ENCODE results near the gene APOL1.
A peak's percentile ranks its signal among the peaks of the same experiment; 100 is the strongest.
"Not testable (repeated sequence)": the region's sequence is repeated elsewhere in the genome, so short reads cannot be mapped to it uniquely, and the experiment has no call there.

APOL1 gene

DNA sequence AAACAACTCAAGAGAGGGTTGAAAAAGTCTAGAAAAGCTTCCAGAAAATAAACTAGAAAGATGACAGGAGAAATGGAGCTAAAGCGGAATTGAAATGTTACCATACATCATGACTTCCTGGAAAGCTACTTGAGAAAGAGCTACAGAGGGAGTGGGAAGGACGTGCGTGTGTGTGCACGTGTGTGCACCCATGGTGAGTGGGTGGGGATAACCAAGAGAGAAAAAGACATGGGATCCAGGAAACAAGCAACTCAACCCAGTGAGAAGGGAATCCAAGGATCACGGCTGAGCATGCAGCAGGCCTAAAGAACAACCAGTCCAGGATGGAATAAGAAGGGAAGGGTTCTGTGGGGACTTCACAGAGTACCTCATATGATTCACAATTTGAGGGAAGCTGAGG, 21.6 kb downstream of the APOL1 start:
- no peak for DNase-seq

- peak; percentile 61 for DNase-seq
Observed at GRCh38 chr22:36277482-36278291, 24.8 kb downstream of the APOL1 start.

DNA sequence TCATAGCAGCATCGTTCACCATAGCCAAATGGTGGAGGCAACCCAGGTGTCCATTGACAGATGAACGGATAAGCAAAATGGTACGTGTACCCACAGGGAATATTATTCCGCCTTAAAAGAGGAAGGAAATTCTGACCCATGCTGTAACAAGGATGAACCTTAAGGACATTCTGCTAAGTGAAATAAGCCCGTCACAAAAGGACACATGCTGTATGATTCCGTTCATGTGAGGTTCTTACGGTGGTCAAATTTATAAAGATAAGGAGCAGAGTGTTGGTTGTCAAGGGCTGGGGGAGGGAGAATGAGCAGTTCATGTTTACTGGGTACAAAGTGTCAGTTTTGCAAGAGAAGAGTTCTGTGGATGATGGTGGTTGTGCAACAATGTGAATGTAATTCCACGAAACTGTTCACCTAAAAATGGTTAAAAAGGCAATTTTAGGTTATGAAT, 26.3 kb downstream of the APOL1 start:
- no peak for DNase-seq

GRCh38 chr22:36280379-36280778, 27.4 kb downstream of the APOL1 start:
- peak; percentile 31 for DNase-seq

DNA sequence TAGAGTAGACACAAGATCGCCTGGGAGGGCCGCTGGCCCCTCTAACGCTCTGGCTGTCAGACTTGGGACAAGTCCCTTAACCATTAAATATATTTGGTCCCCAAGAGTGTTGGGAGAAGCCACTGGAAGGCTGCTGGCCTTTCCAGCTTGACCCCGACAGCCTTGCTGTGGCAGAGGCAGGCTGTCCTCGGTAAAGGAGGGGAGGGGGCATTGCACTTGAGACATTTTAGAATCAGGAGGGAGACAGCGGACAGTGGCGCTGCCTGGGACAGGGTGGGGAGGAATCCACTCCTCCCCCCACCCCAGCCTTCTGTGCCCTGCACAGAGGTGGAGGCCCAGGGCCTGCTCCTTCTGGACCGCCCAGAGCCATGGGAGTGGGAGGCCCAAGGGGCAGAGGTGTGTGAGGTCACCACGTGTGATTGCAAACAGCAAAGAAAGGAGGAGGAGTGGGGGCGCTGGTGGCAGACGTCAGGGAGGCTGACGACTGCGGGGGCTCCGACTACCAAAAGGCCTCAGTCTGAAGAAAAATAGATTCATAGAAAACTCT, 28.9 kb downstream of the APOL1 start:
- DNase-seq: no peak

- DNase-seq: no peak
Observed at GRCh38 chr22:36282328-36282831, 29.4 kb downstream of the APOL1 start.

- DNase-seq: no peak
Observed at GRCh38 chr22:36284171-36284571, 31.2 kb downstream of the APOL1 start.

DNA sequence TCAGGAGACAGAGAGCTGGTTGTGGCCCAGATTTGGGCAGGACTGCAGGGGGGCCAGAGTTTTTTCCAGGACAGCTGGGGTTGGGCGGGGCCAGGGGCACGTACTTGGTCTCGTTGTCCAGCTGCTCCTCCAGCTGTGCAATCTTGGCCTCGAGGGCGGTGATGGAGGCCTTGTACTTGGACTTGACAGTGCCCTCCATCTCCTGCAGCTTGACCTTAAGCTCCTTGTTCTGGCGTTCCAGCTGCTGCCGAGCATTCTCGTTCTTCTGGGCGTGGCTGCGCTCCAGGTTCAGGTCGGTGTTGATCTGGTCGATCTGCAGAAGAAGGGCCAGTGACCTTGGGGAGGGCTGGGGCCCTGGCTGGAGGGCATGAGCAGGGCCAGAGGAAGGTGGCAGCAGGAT, 32.1 kb downstream of the APOL1 start:
- no peak for DNase-seq

- no peak for DNase-seq
Observed at GRCh38 chr22:36285545-36285944, 32.6 kb downstream of the APOL1 start.

- DNase-seq: peak; percentile 64
Observed at GRCh38 chr22:36286096-36286957, 33.4 kb downstream of the APOL1 start.

DNA sequence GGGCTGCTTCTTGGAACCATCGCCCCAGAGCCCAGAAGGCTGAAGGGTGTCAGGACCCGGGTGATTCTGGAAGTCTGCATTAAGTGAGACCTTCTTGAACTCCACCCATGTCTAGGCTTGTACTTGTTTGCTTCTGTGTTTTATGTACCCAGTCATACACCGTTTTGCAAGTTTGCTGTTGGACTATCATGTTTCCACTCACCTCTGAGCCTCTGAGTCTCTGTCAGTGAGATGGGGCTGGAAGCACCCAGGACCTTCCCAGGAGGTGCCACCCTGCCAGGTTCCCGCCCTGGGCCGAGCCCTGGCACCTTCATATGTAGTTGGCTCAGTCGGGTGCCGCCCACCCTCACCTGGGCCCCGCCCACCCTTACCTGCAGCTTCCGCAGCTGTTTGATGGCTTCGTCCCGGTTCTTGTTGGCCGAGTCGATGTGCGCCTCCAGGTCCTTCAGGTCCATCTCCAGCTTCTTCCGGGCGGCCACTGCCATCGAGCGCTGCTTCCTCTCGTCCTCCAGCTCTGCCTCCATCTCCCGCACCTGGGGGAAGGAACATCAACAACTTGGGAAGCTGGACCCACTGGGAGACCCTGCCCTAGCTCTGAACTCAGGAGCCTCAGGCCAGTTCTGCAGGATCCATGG, 35.1 kb downstream of the APOL1 start:
- no peak for DNase-seq

- DNase-seq: no peak
Observed at GRCh38 chr22:36288571-36289405, 35.9 kb downstream of the APOL1 start.

DNA sequence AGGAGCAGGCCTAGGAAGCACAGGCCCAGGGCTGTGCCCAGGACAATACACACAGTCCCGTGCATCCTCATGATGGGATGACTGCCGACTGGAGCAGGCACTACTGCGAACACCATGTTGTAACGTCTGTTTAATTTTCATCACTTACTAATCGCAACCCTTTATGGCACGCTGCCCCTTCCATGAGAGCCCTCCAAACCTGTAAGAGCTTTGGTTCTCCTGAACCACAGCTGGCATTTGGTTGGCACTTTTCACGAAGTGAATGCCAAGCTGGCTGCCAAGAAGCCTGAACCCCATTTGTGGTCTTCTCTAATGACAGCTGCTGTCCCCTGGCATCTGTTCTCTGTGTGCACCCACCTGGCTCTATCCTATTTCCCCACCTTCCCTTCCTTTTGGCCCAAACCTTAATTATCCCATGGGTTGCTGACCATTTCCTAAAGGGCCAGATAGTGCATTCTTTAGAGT, 36.5 kb downstream of the APOL1 start:
- DNase-seq: no peak

GRCh38 chr22:36289948-36290371, 37.0 kb downstream of the APOL1 start:
- not testable (repeated sequence) for DNase-seq

GRCh38 chr22:36290391-36291075, 37.6 kb downstream of the APOL1 start:
- DNase-seq: not testable (repeated sequence)

GRCh38 chr22:36291831-36292740, 39.2 kb downstream of the APOL1 start:
- DNase-seq: no peak

- no peak for DNase-seq
Observed at GRCh38 chr22:36292823-36293530, 40.0 kb downstream of the APOL1 start.

DNA sequence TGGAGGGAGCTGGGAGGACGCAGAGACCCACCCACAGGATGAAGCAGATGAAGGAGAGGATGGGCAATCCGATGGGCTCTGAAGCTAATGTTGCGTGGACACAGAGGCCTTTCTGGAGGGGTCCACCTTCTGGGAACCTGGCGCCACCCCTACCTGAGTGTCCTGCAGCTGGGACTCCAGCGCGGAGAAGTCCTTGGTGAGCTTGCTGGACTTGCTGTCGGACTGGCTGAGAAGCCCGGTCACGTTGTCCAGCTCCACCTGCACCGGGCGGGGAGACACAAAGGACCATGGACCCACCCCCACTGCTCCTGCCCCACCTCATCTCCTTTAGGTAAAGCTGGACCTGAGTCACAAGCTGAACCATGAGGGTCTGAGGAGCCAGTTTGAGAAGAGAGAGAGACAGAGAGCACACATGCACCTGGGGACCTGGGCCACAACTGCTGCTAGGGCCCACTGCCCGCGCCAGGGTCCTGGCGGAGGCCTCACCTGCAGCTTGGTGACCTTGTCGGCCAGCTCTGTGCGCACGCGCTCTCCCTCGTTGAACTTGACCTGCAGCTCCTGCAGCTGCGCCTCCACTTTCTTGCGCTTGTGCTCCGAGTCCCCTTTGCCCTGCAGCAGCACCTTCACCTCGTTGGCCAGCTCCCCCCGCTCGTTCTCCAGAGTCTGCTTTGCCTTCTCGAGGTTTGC, 40.8 kb downstream of the APOL1 start:
- no peak for DNase-seq

DNA sequence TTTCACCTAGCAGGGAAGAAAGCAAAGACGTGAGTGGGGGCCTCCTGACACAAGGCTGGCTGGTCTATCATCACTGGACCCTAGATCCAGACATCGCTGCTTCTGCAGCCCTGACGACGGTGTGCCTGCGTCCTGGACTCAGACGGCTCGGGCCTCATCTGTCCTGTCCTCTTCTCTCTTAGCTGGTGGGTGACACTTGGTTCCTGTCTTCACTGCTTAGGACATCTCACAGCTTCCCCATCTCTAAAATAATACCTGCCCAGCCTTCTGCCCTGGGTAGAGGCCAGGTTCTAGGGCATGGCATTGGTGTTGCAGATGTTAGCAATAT, 41.3 kb downstream of the APOL1 start:
- DNase-seq: no peak
